ENCODE results near the gene NPS. TPM values are rescaled to one million over a fixed set of nuclear protein-coding genes. Genes with fewer than 3 reads are reported as not detected.

NPS gene
- total RNA-seq, 1 donor from 2014 or later = not detected

Other genes starting within 250 kb of the NPS start
- not detected in 2 replicates for gene FOXI2, start 187.9 kb downstream of the NPS start, total RNA-seq